Stimulated activated CD4-positive, alpha-beta T cell treated with anti-CD3 and anti-CD28 coated beads, Interleukin-2, amount 100 ng/mL, for 4 hours (primary cell): ENCODE data around the gene SACM1L.
"Not testable (repeated sequence)": the region's sequence is repeated elsewhere in the genome, so short reads cannot be mapped to it uniquely, and the experiment has no call there.

Source experiments
- DNase-seq: peaks from one replicate; pipeline ENCODE4 v3.0.0-alpha.2; 2020; ENCODE audit warnings: low read depth

Gene SACM1L

GRCh38 chr3:45692866-45693265 lies 3.7 kb downstream of the SACM1L start:
- no peak for DNase-seq

- DNase-seq = peak; percentile 13
Observed at GRCh38 chr3:45693941-45694521, 4.8 kb downstream of the SACM1L start.

GRCh38 chr3:45695166-45695565 lies 6.0 kb downstream of the SACM1L start:
- DNase-seq = not testable (repeated sequence)

DNA sequence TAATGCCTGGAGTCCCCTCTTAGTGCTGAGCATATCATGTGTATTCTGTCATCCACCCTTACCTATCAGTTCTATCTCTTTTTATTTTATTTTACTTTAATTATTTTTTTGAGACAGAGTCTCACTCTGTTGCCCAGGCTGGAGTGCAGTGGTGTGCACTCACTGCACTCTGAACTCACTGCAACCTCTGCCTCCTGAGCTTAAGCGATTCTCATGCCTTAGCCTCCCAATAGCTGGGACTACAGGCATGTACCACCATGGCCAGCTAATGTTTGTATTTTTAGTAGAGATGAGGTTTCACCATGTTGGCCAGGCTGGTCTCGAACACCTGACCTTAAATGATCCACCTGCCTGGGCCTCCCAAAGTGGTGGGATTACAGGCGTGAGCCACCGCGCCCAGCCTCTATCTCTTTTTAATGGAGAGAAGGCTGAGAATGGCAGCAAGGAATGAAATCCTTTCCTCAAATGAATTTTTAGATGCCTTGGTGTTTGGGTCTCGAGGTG lies 11.4 kb downstream of the SACM1L start:
- no peak for DNase-seq

DNA sequence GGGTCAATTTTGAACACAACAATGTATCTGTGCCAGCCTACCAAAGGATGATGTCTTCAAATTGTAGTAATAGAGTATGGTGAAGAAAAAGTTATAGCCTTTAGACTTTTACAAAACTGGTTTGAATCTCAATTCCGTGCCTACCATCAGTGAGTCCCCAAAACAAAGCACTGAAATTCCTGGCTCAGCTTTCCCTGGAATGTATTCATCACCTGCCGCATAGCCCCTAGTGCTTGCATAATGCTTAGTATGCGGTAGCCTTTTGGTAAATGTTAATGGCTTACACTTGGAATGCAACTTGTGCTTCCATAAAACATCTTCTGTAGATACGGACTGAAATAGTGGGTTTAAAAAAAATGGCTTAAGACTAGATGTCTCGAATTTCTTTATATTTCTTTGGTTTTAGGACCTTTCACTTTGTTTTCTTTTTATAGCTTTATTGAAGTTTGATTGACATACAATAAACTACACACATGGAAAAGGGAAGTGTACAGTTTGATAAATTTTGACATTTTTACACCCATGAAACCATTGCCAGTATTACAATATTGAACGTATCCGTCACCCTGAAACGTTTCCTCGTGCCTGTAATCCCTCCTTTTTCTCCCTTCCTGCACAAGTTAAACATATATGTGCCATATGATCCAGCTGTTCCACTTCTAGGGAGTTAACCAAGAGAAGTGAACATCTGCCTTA lies 12.1 kb downstream of the SACM1L start:
- no peak for DNase-seq

- DNase-seq = no peak
Observed at GRCh38 chr3:45704301-45704943, 15.2 kb downstream of the SACM1L start.

DNA sequence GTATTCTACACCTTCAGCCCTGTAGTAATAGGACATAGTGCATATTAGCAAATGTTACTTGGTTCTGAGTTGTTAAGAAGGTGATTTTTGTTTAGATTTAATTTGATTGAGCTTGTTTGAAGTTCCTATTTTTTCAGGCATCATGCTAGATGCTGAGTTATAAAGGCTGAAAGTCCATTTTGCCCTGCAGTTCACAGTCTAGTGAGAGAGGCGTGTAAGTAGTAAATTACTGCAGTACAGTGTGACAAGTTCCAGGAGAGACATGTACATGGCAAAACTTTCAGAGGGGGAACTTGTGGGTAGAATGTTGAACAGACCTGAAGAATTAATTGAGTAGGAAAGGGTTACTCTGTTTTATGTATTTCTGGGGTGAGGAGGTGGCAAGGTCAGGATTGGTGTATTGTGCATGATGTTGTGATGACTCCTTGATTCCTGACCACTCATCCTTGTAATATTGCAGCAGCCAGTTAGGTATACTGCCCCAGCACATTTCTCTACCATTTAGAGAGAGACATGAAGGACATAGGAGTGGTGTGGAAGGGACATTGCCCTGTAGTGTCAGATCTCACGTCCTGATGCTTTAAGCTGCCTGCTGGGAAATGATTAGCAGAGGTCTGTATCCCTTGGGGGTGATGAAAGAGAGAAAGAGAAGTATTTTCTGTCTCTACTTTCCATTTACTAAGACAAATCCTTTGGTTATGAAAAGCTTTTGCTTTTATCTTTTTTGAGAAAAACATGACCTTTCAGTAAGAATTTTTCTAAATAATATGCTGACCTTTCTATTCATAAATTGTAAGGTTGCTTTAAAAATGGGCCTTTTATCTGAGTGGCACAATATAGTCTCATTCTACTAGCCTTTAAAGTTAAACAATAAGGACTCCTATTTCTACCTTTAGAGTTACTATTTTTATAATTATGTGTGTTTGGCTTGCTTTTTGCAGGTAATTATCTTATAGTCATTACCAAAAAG lies 16.9 kb downstream of the SACM1L start:
- DNase-seq = no peak

GRCh38 chr3:45711931-45712330 lies 22.7 kb downstream of the SACM1L start:
- DNase-seq = no peak

- DNase-seq = no peak
Observed at GRCh38 chr3:45712434-45713110, 23.4 kb downstream of the SACM1L start.

DNA sequence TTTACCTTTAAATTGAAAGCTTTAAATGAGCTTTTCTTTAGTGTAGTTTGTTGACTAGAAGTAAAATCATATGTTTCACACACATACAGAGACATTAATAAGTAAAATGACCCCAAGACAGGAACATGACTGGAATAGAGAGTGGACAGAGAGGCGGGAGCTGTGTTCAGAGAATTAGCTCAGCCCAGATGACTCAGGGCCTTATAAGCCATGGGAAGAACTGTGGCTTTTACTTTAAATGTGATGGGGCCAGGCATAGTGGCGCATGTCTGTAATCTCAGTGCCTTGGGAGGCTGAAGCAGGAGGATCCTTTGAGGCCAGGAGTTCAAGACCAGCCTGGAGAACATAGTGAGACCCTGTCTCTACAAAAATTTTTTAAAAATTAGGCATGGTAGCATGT lies 26.7 kb downstream of the SACM1L start:
- no peak for DNase-seq

- DNase-seq = no peak
Observed at GRCh38 chr3:45716790-45717336, 27.7 kb downstream of the SACM1L start.

DNA sequence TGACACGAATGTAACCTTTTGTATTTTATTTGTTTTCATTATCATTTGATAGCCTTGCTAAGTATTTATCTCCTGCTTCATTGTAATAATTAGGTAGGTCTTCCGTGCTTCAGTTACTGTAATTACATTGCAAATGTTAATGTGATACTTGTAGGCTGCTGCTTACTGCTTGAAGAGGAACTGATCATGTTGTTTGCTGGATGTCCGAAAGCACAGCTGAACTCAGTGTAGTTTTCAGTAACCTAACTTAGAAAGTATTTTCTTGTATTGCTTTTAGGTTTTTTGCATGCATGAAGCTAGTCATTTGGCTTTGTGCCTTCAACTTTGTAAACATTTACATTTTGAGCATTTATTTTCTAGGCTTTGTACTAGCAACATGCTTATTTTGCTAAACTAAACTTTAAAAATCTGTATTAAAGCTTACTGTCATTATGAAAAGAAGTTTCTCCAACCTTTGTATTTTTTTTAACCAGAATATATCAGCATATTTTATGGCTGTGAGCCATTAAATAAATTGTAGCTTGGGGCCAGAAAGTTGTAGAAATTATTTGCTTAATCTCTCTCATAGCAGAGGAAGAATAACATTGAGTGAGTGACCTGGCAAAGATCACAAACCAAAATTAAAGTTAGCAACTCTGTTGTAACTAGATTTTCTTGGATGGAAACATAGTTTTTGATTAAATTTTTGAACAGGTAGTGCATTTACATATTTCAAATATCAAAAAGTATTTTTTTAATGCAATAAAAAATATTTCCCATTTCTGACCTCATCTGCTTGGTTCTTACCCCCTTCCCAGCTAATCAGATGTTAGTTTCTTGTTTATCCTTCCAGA lies 30.7 kb downstream of the SACM1L start:
- DNase-seq = no peak

DNA sequence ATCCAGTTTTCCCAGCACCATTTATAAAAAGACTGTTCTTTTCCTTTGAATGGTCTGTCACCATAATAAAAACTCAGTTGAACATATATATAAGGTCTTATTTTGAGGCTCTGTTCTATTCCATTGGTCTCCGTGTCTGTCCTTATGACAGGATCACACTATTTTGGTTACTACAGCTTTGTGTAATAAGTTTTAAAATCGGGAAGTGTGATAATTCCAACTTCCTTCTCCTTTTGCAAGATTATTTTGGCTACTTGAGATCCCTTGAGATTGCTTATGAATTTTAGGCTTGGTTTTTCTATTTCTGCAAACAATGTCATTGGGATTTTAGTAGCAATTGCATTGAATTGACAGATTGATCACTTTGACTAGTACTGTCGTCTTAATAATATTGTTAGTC lies 35.7 kb downstream of the SACM1L start:
- DNase-seq = no peak

- DNase-seq = no peak
Observed at GRCh38 chr3:45729614-45730013, 40.4 kb downstream of the SACM1L start.

DNA sequence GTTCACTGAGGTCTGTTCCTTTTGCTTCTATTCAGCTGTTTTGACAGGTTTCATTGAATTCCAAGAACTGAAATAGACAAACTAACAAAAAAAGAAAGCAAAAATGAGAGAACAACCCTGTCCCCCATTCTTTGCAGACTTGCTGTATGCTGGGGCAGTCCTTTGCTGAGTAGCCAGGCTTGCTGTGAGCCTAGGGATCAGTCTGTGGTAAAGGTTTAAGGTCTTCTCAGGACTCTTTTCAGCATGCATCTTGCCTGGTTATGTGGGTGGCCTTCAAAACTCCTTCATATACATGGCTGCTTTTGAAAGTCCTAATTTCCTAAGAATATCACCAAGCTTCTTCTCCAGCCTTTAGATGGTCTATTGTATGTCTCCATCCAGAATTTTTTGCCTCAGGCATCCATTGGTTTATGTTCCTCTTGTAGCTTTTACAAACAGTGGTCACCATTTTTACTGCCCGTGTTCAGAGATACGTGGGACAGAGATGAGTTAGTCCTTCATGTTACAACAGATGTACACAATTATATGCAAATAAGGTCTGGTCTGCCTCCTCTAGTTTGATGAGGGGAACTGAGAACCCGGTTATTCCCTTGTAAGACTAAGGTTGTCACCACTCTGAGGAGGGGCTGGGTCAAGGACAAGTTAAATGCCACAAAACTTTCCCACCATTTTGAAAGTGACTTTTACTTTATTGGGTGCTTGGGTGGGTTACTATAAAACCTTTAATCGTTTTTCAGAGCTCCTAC lies 41.4 kb downstream of the SACM1L start:
- no peak for DNase-seq

DNA sequence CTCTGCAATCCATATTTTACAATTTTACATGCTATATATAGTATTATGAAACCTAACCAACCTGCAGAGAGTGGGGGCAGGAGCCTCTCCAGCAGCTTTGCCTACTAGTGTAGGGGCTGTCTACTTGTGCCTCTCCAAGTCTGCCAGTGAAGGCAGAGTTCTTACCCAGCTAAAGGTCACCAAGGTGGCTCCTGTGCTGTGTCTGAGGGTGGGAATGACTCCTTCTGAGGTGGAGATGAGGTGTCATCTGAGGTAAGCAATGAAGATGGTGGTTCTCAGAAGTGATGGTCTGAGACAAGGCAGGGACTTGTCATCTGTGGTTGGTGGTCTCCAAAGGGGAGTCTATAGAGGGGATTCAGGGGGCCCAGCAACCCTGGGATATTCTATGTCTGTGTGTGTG lies 47.5 kb downstream of the SACM1L start:
- no peak for DNase-seq

GRCh38 chr3:45737234-45737633 lies 48.0 kb downstream of the SACM1L start:
- DNase-seq = no peak

- DNase-seq = no peak
Observed at GRCh38 chr3:45739991-45740390, 50.8 kb downstream of the SACM1L start.

- DNase-seq = no peak
Observed at GRCh38 chr3:45741247-45741646, 52.1 kb downstream of the SACM1L start.
